Loucy (cell line): ENCODE measurements around the gene CCKAR.

ENCODE experiments used
- H2AFZ ChIP-seq: fragments of 200-600 bp; sonication (generic); 2 replicates; pipeline ENCODE4 v1.6.0; 2016; ENCODE audit warnings: antibody characterized with exemption, mild to moderate bottlenecking, low read length, moderate library complexity
- H3F3A ChIP-seq: fragments of 200-600 bp; 2 replicates; pipeline ENCODE4 v1.6.0; 2016; ENCODE audit warnings: antibody characterized with exemption, low read depth, mild to moderate bottlenecking
- H3K27me3 ChIP-seq: fragments of 200-600 bp; sonication (generic); 2 replicates; pipeline ENCODE4 v1.6.1; 2014; ENCODE audit warnings: low read length, mild to moderate bottlenecking; ENCODE audit not compliant: insufficient read depth, poor library complexity, severe bottlenecking
- H3K36me3 ChIP-seq: fragments of 200-600 bp; sonication (generic); 2 replicates; pipeline ENCODE4 v1.6.1; 2016; ENCODE audit warnings: low read length; ENCODE audit not compliant: insufficient read depth
- H3K4me1 ChIP-seq: fragments of 200-600 bp; sonication (generic); 2 replicates; pipeline ENCODE4 v1.5.1; 2014; ENCODE audit warnings: low read length, mild to moderate bottlenecking; ENCODE audit not compliant: insufficient read depth, poor library complexity, severe bottlenecking
- H3K4me2 ChIP-seq: fragments of 200-600 bp; sonication (generic); 2 replicates; pipeline ENCODE4 v1.6.0; 2014; ENCODE audit warnings: antibody characterized with exemption, low read length, low read depth, mild to moderate bottlenecking; ENCODE audit not compliant: poor library complexity, severe bottlenecking
- H3K4me3 ChIP-seq: fragments of 200-600 bp; sonication (generic); 2 replicates; pipeline ENCODE4 v1.5.1; 2014; ENCODE audit warnings: low read length, mild to moderate bottlenecking, mixed read lengths; ENCODE audit not compliant: poor library complexity, severe bottlenecking
- H3K79me2 ChIP-seq: fragments of 200-600 bp; sonication (generic); 2 replicates; pipeline ENCODE4 v1.6.1; 2014; ENCODE audit warnings: low read length; ENCODE audit not compliant: insufficient read depth
- H3K9ac ChIP-seq: fragments of 200-600 bp; sonication (generic); 2 replicates; pipeline ENCODE4 v1.6.0; 2014; ENCODE audit warnings: mild to moderate bottlenecking, low read depth, low read length, moderate library complexity; ENCODE audit not compliant: poor library complexity, severe bottlenecking
- H3K9me2 ChIP-seq: fragments of 200-600 bp; sonication (generic); replicated peaks from 2 replicates; pipeline ENCODE4 v1.6.1; 2016; ENCODE audit warnings: low read depth, low read length, mixed read lengths
- H3K9me3 ChIP-seq: fragments of 200-600 bp; sonication (generic); 2 replicates; pipeline ENCODE4 v1.6.1; 2014; ENCODE audit warnings: mild to moderate bottlenecking, antibody characterized with exemption, low read length, low read depth; ENCODE audit not compliant: insufficient read depth
- H4K20me1 ChIP-seq: fragments of 200-600 bp; sonication (generic); 2 replicates; pipeline ENCODE4 v1.6.0; 2014; ENCODE audit warnings: antibody characterized with exemption, low read length, mild to moderate bottlenecking; ENCODE audit not compliant: insufficient read depth, poor library complexity, severe bottlenecking
- CTCF ChIP-seq: fragments of 200-600 bp; sonication (generic); conservative IDR thresholded peaks from 2 replicates; pipeline ENCODE4 v1.5.1; 2014; ENCODE audit warnings: mild to moderate bottlenecking, antibody characterized with exemption, low read length
- EZH2phosphoT487 ChIP-seq: fragments of 200-600 bp; IDR thresholded peaks from 2 replicates; pipeline ENCODE4 v1.6.1; 2018; ENCODE audit warnings: antibody characterized with exemption, mild to moderate bottlenecking, moderate library complexity, borderline replicate concordance

Gene CCKAR

GRCh38 chr4:26520728-26521450, 30.6 kb upstream of the CCKAR start:
- H4K20me1 ChIP-seq = no peaks in the 10 kb centered on the region
- no peak overlapping the region for H3K4me3 ChIP-seq
- no peak overlapping the region for H3K9ac ChIP-seq
- H2AFZ ChIP-seq = no peak overlapping the region
- H3K79me2 ChIP-seq = no peaks in the 10 kb centered on the region
- H3K27me3 ChIP-seq = no peaks in the 10 kb centered on the region
- TF ChIP-seq EZH2phosphoT487 (no peak), CTCF (no peak)
- H3K4me2 ChIP-seq = no peak overlapping the region
- no peaks in the 10 kb centered on the region for H3K9me2 ChIP-seq
- no peaks in the 10 kb centered on the region for H3F3A ChIP-seq
- H3K4me1 ChIP-seq = no peaks in the 10 kb centered on the region
- no peaks in the 10 kb centered on the region for H3K36me3 ChIP-seq
- H3K9me3 ChIP-seq = no peaks in the 10 kb centered on the region

- Histone ChIP-seq H3K27me3 (no peaks in the 10 kb centered on the region), H4K20me1 (no peaks in the 10 kb centered on the region), H3K4me1 (no peaks in the 10 kb centered on the region), H3K36me3 (no peaks in the 10 kb centered on the region), H3K4me2 (no peak overlapping the region), H2AFZ (no peak overlapping the region), H3K9ac (no peak overlapping the region), H3K9me2 (no peaks in the 10 kb centered on the region), H3F3A (no peaks in the 10 kb centered on the region), H3K79me2 (no peaks in the 10 kb centered on the region), H3K9me3 (no peaks in the 10 kb centered on the region), H3K4me3 (no peak overlapping the region)
- TF ChIP-seq CTCF (no peak), EZH2phosphoT487 (no peak)
These were observed 25.7 kb upstream of the CCKAR start for GRCh38 chr4:26515936-26516335.

GRCh38 chr4:26510334-26510964, 20.2 kb upstream of the CCKAR start:
- no peaks in the 10 kb centered on the region for H3F3A ChIP-seq
- no peaks in the 10 kb centered on the region for H3K9me3 ChIP-seq
- H3K4me2 ChIP-seq = no peak overlapping the region
- no peaks in the 10 kb centered on the region for H4K20me1 ChIP-seq
- no peaks in the 10 kb centered on the region for H3K4me1 ChIP-seq
- no peaks in the 10 kb centered on the region for H3K79me2 ChIP-seq
- no peak overlapping the region for H3K4me3 ChIP-seq
- H3K9me2 ChIP-seq = no peaks in the 10 kb centered on the region
- no peak overlapping the region for H3K9ac ChIP-seq
- no peaks in the 10 kb centered on the region for H3K27me3 ChIP-seq
- no peak overlapping the region for H2AFZ ChIP-seq
- no peak for TF ChIP-seq EZH2phosphoT487
- TF ChIP-seq CTCF = no peak
- H3K36me3 ChIP-seq = no peaks in the 10 kb centered on the region
